Caco-2 (cell line): ENCODE measurements around the gene TIMP2. TPM values are rescaled to one million over a fixed set of nuclear protein-coding genes. Genes with fewer than 3 reads are reported as not detected.
"Not testable (repeated sequence)": the region's sequence is repeated elsewhere in the genome, so short reads cannot be mapped to it uniquely, and the experiment has no call there.

ENCODE experiments used
- BruUV-seq: library from RNA; stranded (reverse); fragments of 400-500 nt; replicated peaks from 2 replicates; lab custom pipeline; 2021; lab: Mats Ljungman, UMichigan
- CTCF ChIA-PET: fragments of 300-600 bp; sonication (Branson Sonifier 250); formaldehyde crosslinking; loops from one replicate; lab custom pipeline; 2022; ENCODE audit warnings: antibody characterized with exemption; lab: Charles Lee
- POLR2A ChIA-PET: fragments of 300-600 bp; sonication (Branson Sonifier 250); formaldehyde crosslinking; loops from one replicate; lab custom pipeline; 2022; ENCODE audit warnings: antibody characterized with exemption; lab: Charles Lee
- DNase-seq, 2 experiments: peaks; one replicate each; pipeline versions ENCODE4 v3.0.0 to v3.0.0-alpha.2; 2020 to 2022
- H3K27me3 ChIP-seq: replicated peaks from 2 replicates; pipeline ENCODE4 v1.6.0; 2011; ENCODE audit warnings: low read length; ENCODE audit not compliant: control insufficient read depth, insufficient read depth
- H3K36me3 ChIP-seq: 2 replicates; pipeline ENCODE4 v1.5.1; 2011; ENCODE audit warnings: low read length; ENCODE audit not compliant: control insufficient read depth, insufficient read depth
- H3K4me1 ChIP-seq: fragments of 250-450 bp; sonication (Bioruptor Pico); 2 replicates; pipeline ENCODE4 v1.5.1; 2020; ENCODE audit warnings: mild to moderate bottlenecking
- H3K4me3 ChIP-seq: 2 replicates; pipeline ENCODE4 v1.5.1; 2011; ENCODE audit warnings: low read depth, mild to moderate bottlenecking, control low read depth, low read length
- H3K9me3 ChIP-seq: fragments of 250-450 bp; sonication (Bioruptor Pico); 2 replicates; pipeline ENCODE4 v1.5.1; 2020; ENCODE audit warnings: mild to moderate bottlenecking, moderate library complexity
- H3K27ac Mint-ChIP-seq: one replicate; pipeline ENCODE4 v1.8.0; 2022; ENCODE audit warnings: mixed read lengths; ENCODE audit not compliant: unreplicated experiment
- H3K27me3 Mint-ChIP-seq: one replicate; pipeline ENCODE4 v1.8.0; 2022; ENCODE audit warnings: mixed read lengths; ENCODE audit not compliant: insufficient read depth, unreplicated experiment
- H3K36me3 Mint-ChIP-seq: one replicate; pipeline ENCODE4 v1.8.0; 2022; ENCODE audit warnings: mild to moderate bottlenecking, mixed read lengths; ENCODE audit not compliant: insufficient read depth, unreplicated experiment
- H3K4me1 Mint-ChIP-seq: one replicate; pipeline ENCODE4 v1.8.0; 2022; ENCODE audit warnings: low read depth, mixed read lengths; ENCODE audit not compliant: unreplicated experiment
- H3K4me3 Mint-ChIP-seq: one replicate; pipeline ENCODE4 v1.8.0; 2022; ENCODE audit warnings: mild to moderate bottlenecking, moderate library complexity, mixed read lengths; ENCODE audit not compliant: unreplicated experiment
- H3K9me3 Mint-ChIP-seq: one replicate; pipeline ENCODE4 v1.8.0; 2022; ENCODE audit warnings: mixed read lengths; ENCODE audit not compliant: unreplicated experiment
- CTCF ChIP-seq, 2 experiments: fragments of 200-600 bp in 1 of 2; IDR thresholded peaks; 1 replicate in 1 of 2; 2 replicates in 1 of 2; pipeline versions ENCODE4 v1.5.1 to v1.8.0; 2011 to 2022; ENCODE audit warnings: antibody characterized with exemption in 1 of 2, control low read depth in 1 of 2, inconsistent platforms in 1 of 2, low read depth in 1 of 2, low read length in 1 of 2, mild to moderate bottlenecking in 1 of 2, moderate library complexity in 1 of 2; ENCODE audit not compliant: insufficient read depth in 1 of 2, severe bottlenecking in 1 of 2, unreplicated experiment in 1 of 2
- intact Hi-C: fragments of 100-400 bp; cut with micrococcal nuclease; formaldehyde crosslinking; loops from one replicate; pipeline ENCODE4 v1.10.0; 2022; ENCODE audit not compliant: unreplicated experiment
- total RNA-seq: library from RNA; stranded (reverse); gene quantifications from 2 replicates; pipeline ENCODE4 v1.2.3, GENCODE V29; 2022

The TIMP2 gene
- total RNA-seq, 1 experiment from 2014 or later = 70.1 TPM

- H3K27ac Mint-ChIP-seq = no peak overlapping the region
- H3K27me3 Mint-ChIP-seq = no peaks in the 10 kb centered on the region
- intact Hi-C loops = no loop called here
- Histone ChIP-seq H3K9me3 (no peaks in the 10 kb centered on the region), H3K4me1 (peaks cover 13% of the 10 kb centered on the region), H3K4me3 (no peak overlapping the region), H3K36me3 (no peaks in the 10 kb centered on the region), H3K27me3 (no peaks in the 10 kb centered on the region)
- POLR2A ChIA-PET = no interaction called here
- H3K4me3 Mint-ChIP-seq = no peak overlapping the region
- no peak for TF ChIP-seq CTCF (IDR thresholded peaks at IDR 0.05; ENCODE audit: insufficient read depth in 1 of 2, low read depth in 1 of 2, low read length in 1 of 2, severe bottlenecking in 1 of 2, unreplicated experiment in 1 of 2)
- peaks cover 49% of the 10 kb centered on the region for H3K36me3 Mint-ChIP-seq
- no peaks in the 10 kb centered on the region for H3K9me3 Mint-ChIP-seq
- H3K4me1 Mint-ChIP-seq = peaks cover 20% of the 10 kb centered on the region
- DNase-seq = no peak
- no TSS peak for BruUV-seq
- CTCF ChIA-PET = no interaction called here
Observed at GRCh38 chr17:78913115-78913514, 12.1 kb downstream of the TIMP2 start.

- Mint-ChIP-seq H3K4me1 (peaks cover 16% of the 10 kb centered on the region), H3K27ac (no peak overlapping the region), H3K4me3 (no peak overlapping the region), H3K36me3 (peaks cover 49% of the 10 kb centered on the region), H3K9me3 (no peaks in the 10 kb centered on the region), H3K27me3 (no peaks in the 10 kb centered on the region)
- H3K4me1 ChIP-seq = peaks cover 13% of the 10 kb centered on the region
- BruUV-seq = no TSS peak
- H3K36me3 ChIP-seq = no peaks in the 10 kb centered on the region
- ChIA-PET CTCF (no interaction called here), POLR2A (no interaction called here)
- no peak overlapping the region for H3K4me3 ChIP-seq
- no peaks in the 10 kb centered on the region for H3K9me3 ChIP-seq
- intact Hi-C loops = no loop called here
- TF ChIP-seq CTCF (IDR thresholded peaks at IDR 0.05; ENCODE audit: insufficient read depth in 1 of 2, low read depth in 1 of 2, low read length in 1 of 2, severe bottlenecking in 1 of 2, unreplicated experiment in 1 of 2) = no peak
- H3K27me3 ChIP-seq = no peaks in the 10 kb centered on the region
- DNase-seq = no peak
Observed at GRCh38 chr17:78912082-78912481, 13.1 kb downstream of the TIMP2 start.

GRCh38 chr17:78911543-78911942, 13.6 kb downstream of the TIMP2 start:
- H3K9me3 ChIP-seq, H3K27me3 ChIP-seq, H3K27ac Mint-ChIP-seq, intact Hi-C loops, DNase-seq, POLR2A ChIA-PET, H3K4me1 ChIP-seq, H3K4me3 Mint-ChIP-seq, H3K36me3 ChIP-seq, CTCF ChIA-PET, BruUV-seq, H3K9me3 Mint-ChIP-seq, H3K27me3 Mint-ChIP-seq, H3K4me3 ChIP-seq: not testable (repeated sequence)
- H3K4me1 Mint-ChIP-seq = peaks cover 14% of the 10 kb centered on the region
- H3K36me3 Mint-ChIP-seq = peaks cover 45% of the 10 kb centered on the region
